ENCODE results near the gene ADAMTS17.

ADAMTS17 gene

DNA sequence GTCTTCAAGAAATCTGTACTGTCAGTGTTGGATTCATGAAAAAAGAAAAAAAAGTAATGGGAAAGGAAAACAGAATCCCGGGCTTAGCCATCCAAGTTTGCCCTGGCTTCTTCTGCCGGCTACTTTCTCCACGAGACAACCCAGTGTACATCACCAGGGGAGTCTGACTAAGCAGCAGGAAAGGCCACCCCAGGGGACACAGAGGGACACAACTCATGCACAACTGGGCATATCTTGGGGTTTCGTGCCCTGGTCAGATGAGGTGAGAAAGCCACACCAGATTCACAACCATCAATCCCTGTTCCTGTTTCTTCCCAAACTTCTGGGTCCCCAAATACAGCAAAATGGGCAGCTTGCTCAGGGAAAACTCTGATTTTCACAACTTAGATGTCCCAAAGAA lies 33.2 kb downstream of the ADAMTS17 start:
- Histone ChIP-seq H3K9me3 (ENCODE audit: low read length) (no peaks in the 10 kb centered on the region), H3K4me1 (ENCODE audit: insufficient read depth, low read length) (peaks cover 28% of the 10 kb centered on the region), H3K4me3 (ENCODE audit: low read depth in 1 of 2, low read length in 2 of 2) (peak overlapping the region in 1 of 2 donors; percentile 36), H3K27ac (ENCODE audit: low read depth, low read length) (no peak overlapping the region), H3K27me3 (ENCODE audit: control insufficient read depth in 1 of 2, insufficient read depth in 2 of 2, low read length in 2 of 2) (peaks cover 0 to 3% of the 10 kb centered on the region in 2 donors), H3K9ac (ENCODE audit: low read length) (no peak overlapping the region), H3K36me3 (ENCODE audit: insufficient read depth, low read length) (no peaks in the 10 kb centered on the region)

DNA sequence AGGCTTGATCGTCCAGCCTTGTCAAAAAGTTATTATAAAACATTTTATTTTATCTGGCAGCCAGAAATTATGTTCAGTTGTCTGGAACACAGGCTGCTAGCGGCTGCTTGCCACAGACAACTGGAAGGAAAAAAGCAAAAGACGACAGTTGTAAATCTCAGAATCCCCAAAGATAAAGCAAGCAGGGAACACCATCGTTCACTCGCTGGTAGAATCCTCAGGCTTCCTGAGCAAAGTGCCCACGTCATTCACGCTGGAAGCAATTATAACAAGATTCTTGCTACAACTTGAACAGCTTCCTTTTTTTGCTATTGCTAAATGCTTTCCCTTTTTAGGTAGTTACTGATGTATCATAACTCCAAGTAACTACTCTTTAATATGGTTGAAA lies 33.6 kb downstream of the ADAMTS17 start:
- Histone ChIP-seq H3K27me3 (ENCODE audit: control insufficient read depth in 1 of 2, insufficient read depth in 2 of 2, low read length in 2 of 2) (peaks cover 0 to 3% of the 10 kb centered on the region in 2 donors), H3K9me3 (ENCODE audit: low read length) (no peaks in the 10 kb centered on the region), H3K4me1 (ENCODE audit: insufficient read depth, low read length) (peaks cover 28% of the 10 kb centered on the region), H3K36me3 (ENCODE audit: insufficient read depth, low read length) (no peaks in the 10 kb centered on the region), H3K9ac (ENCODE audit: low read length) (no peak overlapping the region), H3K4me3 (ENCODE audit: low read depth in 1 of 2, low read length in 2 of 2) (peak overlapping the region in 1 of 2 donors; percentile 36), H3K27ac (ENCODE audit: low read depth, low read length) (no peak overlapping the region)

DNA sequence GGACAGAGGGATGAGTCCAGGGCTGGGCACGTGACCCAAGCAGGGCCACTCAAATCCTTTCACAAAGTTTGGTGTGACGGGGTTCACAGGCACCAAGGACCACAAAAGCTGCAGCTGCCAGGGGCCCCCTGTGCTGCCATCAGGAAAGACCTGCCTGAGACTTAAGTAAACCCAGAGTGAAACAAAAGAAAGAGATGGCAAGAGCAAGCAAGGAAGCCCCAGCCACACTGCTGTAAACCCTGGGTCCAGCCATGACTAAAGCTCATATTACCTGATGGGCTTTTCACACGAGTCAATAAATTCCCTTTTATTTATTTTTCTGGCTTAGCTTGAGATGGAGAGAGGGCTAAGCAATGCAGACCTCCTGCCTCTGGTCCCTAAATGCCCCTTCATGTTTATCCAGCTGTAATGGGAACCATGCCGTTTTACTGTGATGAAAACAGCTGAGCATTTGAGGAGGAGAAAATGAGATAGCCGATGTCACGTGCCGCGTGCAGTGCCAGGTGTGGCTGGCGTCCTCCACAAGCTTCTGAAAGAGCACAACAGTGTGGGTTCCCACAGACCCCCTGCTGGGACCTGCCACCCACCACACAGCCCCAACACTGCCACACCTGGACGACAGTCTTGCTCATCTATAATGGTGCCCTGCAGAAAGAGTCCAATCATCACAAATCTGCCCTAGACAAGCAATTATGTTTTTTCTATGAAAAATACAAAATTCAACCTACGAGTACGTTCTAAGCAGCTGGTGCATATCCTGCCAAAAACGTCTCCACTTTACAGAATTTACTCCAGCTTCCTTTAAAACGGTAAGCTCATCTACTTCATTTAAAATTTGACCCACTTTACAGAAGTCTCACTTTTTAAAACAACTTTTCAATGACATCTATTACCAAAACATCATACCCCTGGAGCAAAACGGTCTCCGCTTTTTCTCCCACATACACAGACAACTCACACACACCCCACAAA lies 34.2 kb downstream of the ADAMTS17 start:
- peak overlapping the region; percentile 21 for H3K27ac ChIP-seq (ENCODE audit: low read depth, low read length)
- no peak overlapping the region for H3K9ac ChIP-seq (ENCODE audit: low read length)
- H3K27me3 ChIP-seq (ENCODE audit: control insufficient read depth in 1 of 2, insufficient read depth in 2 of 2, low read length in 2 of 2): peaks cover 0 to 3% of the 10 kb centered on the region in 2 donors
- H3K9me3 ChIP-seq (ENCODE audit: low read length): no peaks in the 10 kb centered on the region
- H3K4me1 ChIP-seq (ENCODE audit: insufficient read depth, low read length): peaks cover 28% of the 10 kb centered on the region
- H3K36me3 ChIP-seq (ENCODE audit: insufficient read depth, low read length): no peaks in the 10 kb centered on the region
- peak overlapping the region in 1 of 2 donors; percentile 36 for H3K4me3 ChIP-seq (ENCODE audit: low read depth in 1 of 2, low read length in 2 of 2)

DNA sequence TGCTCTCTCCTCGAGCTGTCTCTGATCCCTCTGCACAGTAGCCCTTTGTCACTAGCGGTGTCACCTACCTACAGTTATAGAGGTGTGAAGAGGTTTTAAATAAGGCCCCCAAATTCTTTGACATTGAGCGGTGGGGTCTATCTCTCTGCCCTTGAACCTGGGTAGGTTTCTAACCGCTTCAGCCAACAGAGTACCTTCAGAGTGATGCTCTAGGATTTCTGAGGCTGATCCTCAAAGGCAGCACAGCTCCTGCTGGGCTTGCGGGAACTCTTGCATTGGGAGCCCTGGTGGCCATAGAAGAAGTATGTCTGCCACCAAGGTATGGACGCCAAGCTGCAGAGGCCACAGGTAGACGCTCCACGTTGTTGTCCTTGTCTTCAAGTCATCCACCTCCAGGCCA lies 35.7 kb downstream of the ADAMTS17 start:
- H3K9ac ChIP-seq (ENCODE audit: low read length): no peak overlapping the region
- peaks cover 0 to 3% of the 10 kb centered on the region in 2 donors for H3K27me3 ChIP-seq (ENCODE audit: control insufficient read depth in 1 of 2, insufficient read depth in 2 of 2, low read length in 2 of 2)
- H3K27ac ChIP-seq (ENCODE audit: low read depth, low read length): no peak overlapping the region
- H3K4me3 ChIP-seq (ENCODE audit: low read depth in 1 of 2, low read length in 2 of 2): no peak overlapping the region
- peaks cover 26% of the 10 kb centered on the region for H3K4me1 ChIP-seq (ENCODE audit: insufficient read depth, low read length)
- H3K9me3 ChIP-seq (ENCODE audit: low read length): no peaks in the 10 kb centered on the region
- no peaks in the 10 kb centered on the region for H3K36me3 ChIP-seq (ENCODE audit: insufficient read depth, low read length)

DNA sequence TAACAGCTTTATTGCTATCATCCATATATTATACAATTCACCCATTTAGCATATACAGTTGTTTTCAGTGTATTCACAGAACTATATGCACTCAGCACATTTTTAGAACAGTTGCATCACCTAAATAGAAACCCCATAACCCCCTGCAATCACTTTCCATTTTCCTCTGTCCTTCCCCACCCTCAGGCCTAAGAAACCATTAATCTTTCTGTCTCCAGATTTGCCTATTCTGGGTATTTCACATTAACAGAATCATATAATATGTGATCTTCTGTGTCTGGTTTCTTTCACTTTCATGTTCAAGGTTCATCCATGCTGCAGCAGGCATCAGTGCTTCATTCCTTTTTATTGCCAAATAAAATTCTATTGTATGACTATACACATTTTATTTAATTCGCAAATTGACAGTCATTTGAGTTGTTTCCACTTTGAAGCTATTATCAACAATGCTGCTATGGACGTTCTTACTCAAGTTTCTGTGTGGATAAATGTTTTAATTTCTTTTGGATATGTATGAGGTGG lies 39.8 kb downstream of the ADAMTS17 start:
- H3K27me3 ChIP-seq (ENCODE audit: control insufficient read depth in 1 of 2, insufficient read depth in 2 of 2, low read length in 2 of 2): no peaks in the 10 kb centered on the region
- H3K27ac ChIP-seq (ENCODE audit: low read depth, low read length): no peak overlapping the region
- no peak overlapping the region for H3K9ac ChIP-seq (ENCODE audit: low read length)
- H3K4me1 ChIP-seq (ENCODE audit: insufficient read depth, low read length): no peaks in the 10 kb centered on the region
- no peak overlapping the region for H3K4me3 ChIP-seq (ENCODE audit: low read depth in 1 of 2, low read length in 2 of 2)
- peaks cover 4% of the 10 kb centered on the region for H3K9me3 ChIP-seq (ENCODE audit: low read length)
- H3K36me3 ChIP-seq (ENCODE audit: insufficient read depth, low read length): no peaks in the 10 kb centered on the region

DNA sequence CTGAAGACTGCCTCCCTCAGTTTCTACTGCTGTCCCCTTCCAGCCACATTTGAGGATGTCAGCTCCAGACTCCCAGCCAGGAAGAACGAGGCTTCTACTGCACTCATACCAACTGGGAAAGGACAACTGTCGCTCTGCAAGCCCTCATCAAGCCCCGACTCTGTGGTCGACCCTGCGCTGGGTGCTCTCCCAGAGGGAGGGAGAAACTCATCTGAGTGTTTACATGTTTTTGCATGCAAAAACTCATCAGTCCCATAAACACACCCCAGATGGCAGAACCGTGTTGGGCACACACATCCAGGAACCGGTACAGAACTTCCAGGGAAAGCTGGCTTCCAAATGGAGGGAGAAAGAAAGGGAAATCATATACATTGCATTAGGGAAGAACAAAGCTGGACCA lies 43.5 kb downstream of the ADAMTS17 start:
- H3K4me3 ChIP-seq (ENCODE audit: low read depth in 1 of 2, low read length in 2 of 2): no peak overlapping the region
- no peak overlapping the region for H3K9ac ChIP-seq (ENCODE audit: low read length)
- no peaks in the 10 kb centered on the region for H3K4me1 ChIP-seq (ENCODE audit: insufficient read depth, low read length)
- H3K36me3 ChIP-seq (ENCODE audit: insufficient read depth, low read length): no peaks in the 10 kb centered on the region
- H3K27me3 ChIP-seq (ENCODE audit: control insufficient read depth in 1 of 2, insufficient read depth in 2 of 2, low read length in 2 of 2): no peaks in the 10 kb centered on the region
- H3K9me3 ChIP-seq (ENCODE audit: low read length): peaks cover 4% of the 10 kb centered on the region
- no peak overlapping the region for H3K27ac ChIP-seq (ENCODE audit: low read depth, low read length)

DNA sequence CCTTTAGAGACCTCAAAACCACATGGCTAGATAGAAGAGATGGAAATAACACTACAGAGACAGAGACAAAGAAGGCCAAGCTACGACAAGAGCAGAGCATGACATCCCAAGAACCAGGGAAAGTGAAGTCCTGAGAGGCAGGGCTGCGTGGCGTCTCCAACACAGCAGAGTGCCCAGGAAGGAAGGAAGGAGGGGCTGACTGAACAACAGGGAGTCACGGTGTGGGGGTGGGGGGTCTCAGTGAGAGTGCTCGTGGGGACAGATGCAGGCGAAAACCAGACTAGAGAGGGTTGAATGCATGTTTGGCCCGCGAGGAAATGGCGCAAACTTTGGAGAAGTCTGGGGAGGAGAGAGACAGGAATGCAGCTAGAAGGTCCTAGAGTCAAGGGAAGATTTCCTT lies 44.0 kb downstream of the ADAMTS17 start:
- peaks cover 4% of the 10 kb centered on the region for H3K9me3 ChIP-seq (ENCODE audit: low read length)
- H3K27ac ChIP-seq (ENCODE audit: low read depth, low read length): no peak overlapping the region
- no peak overlapping the region for H3K4me3 ChIP-seq (ENCODE audit: low read depth in 1 of 2, low read length in 2 of 2)
- no peaks in the 10 kb centered on the region for H3K27me3 ChIP-seq (ENCODE audit: control insufficient read depth in 1 of 2, insufficient read depth in 2 of 2, low read length in 2 of 2)
- no peaks in the 10 kb centered on the region for H3K36me3 ChIP-seq (ENCODE audit: insufficient read depth, low read length)
- H3K9ac ChIP-seq (ENCODE audit: low read length): no peak overlapping the region
- no peaks in the 10 kb centered on the region for H3K4me1 ChIP-seq (ENCODE audit: insufficient read depth, low read length)

DNA sequence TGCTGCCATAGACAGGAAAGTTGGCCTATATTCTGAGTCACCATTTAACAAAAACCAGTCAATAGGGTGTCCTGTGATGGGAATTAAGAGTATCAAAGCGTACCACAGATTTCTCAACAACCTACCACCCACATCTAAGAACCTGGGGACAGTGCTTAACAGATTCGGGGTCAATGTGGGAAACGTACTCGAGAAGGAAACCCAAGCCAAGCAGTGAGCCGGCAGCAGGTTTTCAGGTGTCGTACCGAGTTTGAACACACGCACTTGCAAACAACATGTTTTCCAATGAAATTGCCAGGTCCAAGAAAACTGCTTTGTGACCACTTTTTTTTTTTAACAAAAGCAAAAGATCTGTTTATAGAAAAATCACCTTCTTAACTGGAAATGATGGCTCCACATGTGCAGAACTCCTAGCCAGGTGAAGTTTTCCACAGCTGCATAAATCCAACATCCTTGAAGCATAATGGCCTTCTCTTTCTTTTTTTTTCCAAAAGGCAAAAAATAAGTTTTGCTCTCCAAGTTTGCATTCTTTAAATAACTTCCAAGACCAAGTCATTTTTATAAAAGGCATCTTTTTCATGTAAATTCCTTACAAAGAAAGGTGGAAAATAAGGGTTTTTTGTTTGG lies 45.7 kb downstream of the ADAMTS17 start:
- Histone ChIP-seq H3K9ac (ENCODE audit: low read length) (no peak overlapping the region), H3K27ac (ENCODE audit: low read depth, low read length) (no peak overlapping the region), H3K4me1 (ENCODE audit: insufficient read depth, low read length) (no peaks in the 10 kb centered on the region), H3K36me3 (ENCODE audit: insufficient read depth, low read length) (no peaks in the 10 kb centered on the region), H3K27me3 (ENCODE audit: control insufficient read depth in 1 of 2, insufficient read depth in 2 of 2, low read length in 2 of 2) (no peaks in the 10 kb centered on the region), H3K4me3 (ENCODE audit: low read depth in 1 of 2, low read length in 2 of 2) (no peak overlapping the region), H3K9me3 (ENCODE audit: low read length) (peaks cover 4% of the 10 kb centered on the region)

DNA sequence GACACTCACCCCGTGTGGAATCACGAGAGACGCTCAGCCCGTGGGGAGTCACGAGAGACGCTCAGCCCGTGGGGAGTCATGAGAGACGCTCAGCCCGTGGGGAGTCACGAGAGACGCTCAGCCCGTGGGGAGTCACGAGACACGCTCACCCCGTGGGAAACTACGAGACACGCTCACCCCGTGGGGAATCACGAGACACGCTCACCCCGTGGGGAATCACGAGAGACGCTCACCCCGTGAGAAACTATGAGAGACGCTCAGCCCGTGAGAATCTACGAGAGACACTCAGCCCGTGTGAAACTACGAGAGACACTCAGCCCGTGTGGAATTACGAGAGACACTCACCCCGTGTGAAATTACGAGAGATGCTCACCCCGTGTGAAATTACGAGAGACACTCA lies 49.8 kb downstream of the ADAMTS17 start:
- Histone ChIP-seq H3K4me3 (ENCODE audit: low read depth in 1 of 2, low read length in 2 of 2) (no peak overlapping the region), H3K4me1 (ENCODE audit: insufficient read depth, low read length) (no peaks in the 10 kb centered on the region), H3K27me3 (ENCODE audit: control insufficient read depth in 1 of 2, insufficient read depth in 2 of 2, low read length in 2 of 2) (no peaks in the 10 kb centered on the region), H3K9me3 (ENCODE audit: low read length) (no peaks in the 10 kb centered on the region), H3K9ac (ENCODE audit: low read length) (no peak overlapping the region), H3K27ac (ENCODE audit: low read depth, low read length) (no peak overlapping the region), H3K36me3 (ENCODE audit: insufficient read depth, low read length) (no peaks in the 10 kb centered on the region)

DNA sequence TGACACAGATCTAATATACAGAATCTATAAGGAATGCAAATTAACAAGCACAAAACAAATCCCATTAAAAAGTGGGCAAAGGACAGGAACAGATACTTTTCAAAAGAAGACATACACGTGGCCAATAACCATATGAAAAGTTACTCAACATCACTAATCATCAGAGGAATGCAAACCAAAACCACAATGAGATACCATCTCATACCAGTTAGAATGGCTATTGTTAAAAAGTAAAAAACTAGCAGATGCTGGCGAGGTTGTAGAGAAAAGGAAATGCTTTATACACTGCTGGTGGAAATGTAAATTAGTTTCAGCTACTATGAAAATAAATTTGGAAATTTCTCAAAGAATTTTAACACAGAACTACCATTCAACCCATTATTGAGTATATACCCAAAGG lies 50.7 kb downstream of the ADAMTS17 start:
- Histone ChIP-seq H3K27ac (ENCODE audit: low read depth, low read length) (no peak overlapping the region), H3K4me3 (ENCODE audit: low read depth in 1 of 2, low read length in 2 of 2) (no peak overlapping the region), H3K36me3 (ENCODE audit: insufficient read depth, low read length) (no peaks in the 10 kb centered on the region), H3K9me3 (ENCODE audit: low read length) (no peaks in the 10 kb centered on the region), H3K27me3 (ENCODE audit: control insufficient read depth in 1 of 2, insufficient read depth in 2 of 2, low read length in 2 of 2) (no peaks in the 10 kb centered on the region), H3K4me1 (ENCODE audit: insufficient read depth, low read length) (no peaks in the 10 kb centered on the region), H3K9ac (ENCODE audit: low read length) (no peak overlapping the region)

DNA sequence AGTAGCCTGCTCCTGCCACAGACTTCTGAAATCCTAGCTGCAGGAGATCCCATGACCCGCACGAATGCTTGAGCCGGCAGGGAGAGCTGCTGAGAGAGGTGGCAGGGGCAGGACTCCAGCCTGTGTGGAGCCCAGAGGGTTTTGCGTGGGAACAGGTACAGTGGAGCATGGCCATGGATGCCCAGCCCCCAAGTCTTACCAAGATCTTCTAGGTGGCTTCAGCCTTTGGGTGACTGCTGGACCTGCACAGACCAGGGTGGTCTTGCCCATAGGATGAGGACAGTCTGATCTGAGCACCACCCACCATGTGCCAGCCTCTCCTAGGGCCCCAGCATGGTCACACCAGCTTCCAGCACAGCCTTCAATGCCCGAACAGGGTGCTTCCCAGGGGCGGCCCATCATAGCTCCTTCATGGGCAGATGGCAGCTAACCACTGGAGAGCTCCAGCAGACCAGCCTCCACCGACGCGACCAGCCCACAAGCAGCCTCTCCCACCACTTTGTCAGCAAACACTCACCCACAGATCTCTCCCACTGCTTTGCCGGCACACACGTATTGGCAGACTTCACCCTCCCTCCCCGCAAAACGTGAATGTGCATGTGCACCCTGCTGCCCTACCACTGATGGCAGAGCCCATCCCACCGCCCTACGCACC lies 56.0 kb downstream of the ADAMTS17 start:
- Histone ChIP-seq H3K4me3 (ENCODE audit: low read depth in 1 of 2, low read length in 2 of 2) (no peak overlapping the region), H3K27ac (ENCODE audit: low read depth, low read length) (no peak overlapping the region), H3K9ac (ENCODE audit: low read length) (no peak overlapping the region), H3K36me3 (ENCODE audit: insufficient read depth, low read length) (no peaks in the 10 kb centered on the region), H3K4me1 (ENCODE audit: insufficient read depth, low read length) (no peaks in the 10 kb centered on the region), H3K27me3 (ENCODE audit: control insufficient read depth in 1 of 2, insufficient read depth in 2 of 2, low read length in 2 of 2) (no peaks in the 10 kb centered on the region), H3K9me3 (ENCODE audit: low read length) (no peaks in the 10 kb centered on the region)
